Measurements from ENCODE around the gene TSACC. TPM values are rescaled to one million over a fixed set of nuclear protein-coding genes. Genes with fewer than 3 reads are reported as not detected.
A peak's percentile ranks its signal among the peaks of the same experiment; 100 is the strongest.
"Not testable (repeated sequence)": the region's sequence is repeated elsewhere in the genome, so short reads cannot be mapped to it uniquely, and the experiment has no call there.

TSACC gene
- total RNA-seq, 1 experiment from 2014 or later, result 0.51 TPM

- Histone ChIP-seq H3K79me2 (ENCODE audit: low read length) (peaks cover 12% of the 10 kb centered on the region), H3K27me3 (ENCODE audit: low read length) (no peaks in the 10 kb centered on the region), H3F3A (ENCODE audit: low read length, unreplicated experiment) (no peaks in the 10 kb centered on the region), H3K36me3 (ENCODE audit: low read depth, low read length) (peaks cover 86% of the 10 kb centered on the region), H3K9me3 (ENCODE audit: low read length) (no peaks in the 10 kb centered on the region), H3K4me1 (ENCODE audit: insufficient read depth, low read length) (peaks cover 5% of the 10 kb centered on the region; the same call in 1 of the 2 replicates), H3K27ac (ENCODE audit: low read length) (no peak overlapping the region), H3K4me2 (ENCODE audit: low read length) (no peak overlapping the region), H3K9me2 (replicated peaks; ENCODE audit: low read length) (no peaks in the 10 kb centered on the region), H4K20me1 (ENCODE audit: low read length) (peaks cover 15% of the 10 kb centered on the region; the same call in 1 of the 2 replicates), H3K4me3 (ENCODE audit: low read length) (no peak overlapping the region), H2AFZ (ENCODE audit: low read length) (no peak overlapping the region), H3K9ac (ENCODE audit: low read length) (no peak overlapping the region)
- intact Hi-C loops (cut with micrococcal nuclease), result loop anchor here (10.0 kb wide), 1 partner anchor 172 kb away; no protein-coding TSS in a partner anchor
- POLR2A ChIA-PET (ENCODE audit: unreplicated experiment), result interaction anchor here (0.5 kb wide), 1 partner anchor 21 kb away, joined by 3 read pairs; the partner anchor contains the start of gene GLMP
- BruUV-seq (replicated peaks), result no TSS peak
- no peak for ATAC-seq
- DNase-seq, result no peak
- TF ChIP-seq CTCF (conservative IDR thresholded peaks at IDR 0.05; ENCODE audit: low read depth, low read length), result no peak
- TF ChIP-seq EZH2 (IDR thresholded peaks at IDR 0.05; ENCODE audit: low read length, unreplicated experiment), result no peak
- TF ChIP-seq EZH2phosphoT487 (IDR thresholded peaks at IDR 0.05; ENCODE audit: borderline replicate concordance, low read length), result no peak
- CTCF ChIA-PET, result interaction anchor here (0.6 kb wide), 1 partner anchor 91 kb away, joined by 11 read pairs; no protein-coding TSS in a partner anchor
These were observed 21.4 kb upstream of the TSACC start for GRCh38 chr1:156316909-156317308.

GRCh38 chr1:156319664-156320063 is 18.7 kb upstream of the TSACC start:
- ATAC-seq (peak; percentile 27), DNase-seq (peak; percentile 65)
- H3F3A ChIP-seq (ENCODE audit: low read length, unreplicated experiment), result no peaks in the 10 kb centered on the region
- peaks cover 78% of the 10 kb centered on the region for H3K36me3 ChIP-seq (ENCODE audit: low read depth, low read length)
- no peak for TF ChIP-seq EZH2phosphoT487 (IDR thresholded peaks at IDR 0.05; ENCODE audit: borderline replicate concordance, low read length)
- no peak for TF ChIP-seq EZH2 (IDR thresholded peaks at IDR 0.05; ENCODE audit: low read length, unreplicated experiment)
- peak; percentile 83 for TF ChIP-seq CTCF (conservative IDR thresholded peaks at IDR 0.05; ENCODE audit: low read depth, low read length)
- CTCF ChIA-PET, result interaction anchor here (0.6 to 1.2 kb wide), 6 partner anchors 29 to 174 kb away, joined by 3 to 10 read pairs (median 6); no protein-coding TSS in a partner anchor
- no peak overlapping the region for H3K27ac ChIP-seq (ENCODE audit: low read length)
- no peak overlapping the region for H3K9ac ChIP-seq (ENCODE audit: low read length)
- H3K79me2 ChIP-seq (ENCODE audit: low read length), result peaks cover 19% of the 10 kb centered on the region
- POLR2A ChIA-PET (ENCODE audit: unreplicated experiment), result no interaction called here
- H3K4me3 ChIP-seq (ENCODE audit: low read length), result no peak overlapping the region
- H3K9me3 ChIP-seq (ENCODE audit: low read length), result no peaks in the 10 kb centered on the region
- H3K4me1 ChIP-seq (ENCODE audit: insufficient read depth, low read length), result peaks cover 11% of the 10 kb centered on the region
- no peak overlapping the region for H2AFZ ChIP-seq (ENCODE audit: low read length)
- H3K9me2 ChIP-seq (replicated peaks; ENCODE audit: low read length), result no peaks in the 10 kb centered on the region
- no TSS peak for BruUV-seq (replicated peaks)
- no peak overlapping the region for H3K4me2 ChIP-seq (ENCODE audit: low read length)
- H4K20me1 ChIP-seq (ENCODE audit: low read length), result peaks cover 15% of the 10 kb centered on the region; the same call in 1 of the 2 replicates
- H3K27me3 ChIP-seq (ENCODE audit: low read length), result no peaks in the 10 kb centered on the region
- intact Hi-C loops (cut with micrococcal nuclease), result loop anchor here (10.0 kb wide), 1 partner anchor 175 kb away; no protein-coding TSS in a partner anchor

- Histone ChIP-seq H3F3A (ENCODE audit: low read length, unreplicated experiment) (no peaks in the 10 kb centered on the region), H3K4me1 (ENCODE audit: insufficient read depth, low read length) (peaks cover 11% of the 10 kb centered on the region), H3K36me3 (ENCODE audit: low read depth, low read length) (peaks cover 79% of the 10 kb centered on the region), H4K20me1 (ENCODE audit: low read length) (peaks cover 21% of the 10 kb centered on the region; the same call in 1 of the 2 replicates), H3K4me2 (ENCODE audit: low read length) (no peak overlapping the region), H3K9me2 (replicated peaks; ENCODE audit: low read length) (no peaks in the 10 kb centered on the region), H3K79me2 (ENCODE audit: low read length) (peaks cover 19% of the 10 kb centered on the region), H3K27me3 (ENCODE audit: low read length) (no peaks in the 10 kb centered on the region), H3K4me3 (ENCODE audit: low read length) (no peak overlapping the region), H3K9ac (ENCODE audit: low read length) (no peak overlapping the region), H3K27ac (ENCODE audit: low read length) (no peak overlapping the region), H3K9me3 (ENCODE audit: low read length) (no peaks in the 10 kb centered on the region), H2AFZ (ENCODE audit: low read length) (no peak overlapping the region)
- ATAC-seq (peak; percentile 57), DNase-seq (peak; percentile 53)
- ChIA-PET POLR2A (ENCODE audit: unreplicated experiment) (no interaction called here), CTCF (no interaction called here)
- TF ChIP-seq EZH2phosphoT487 (IDR thresholded peaks at IDR 0.05; ENCODE audit: borderline replicate concordance, low read length), result no peak
- TF ChIP-seq EZH2 (IDR thresholded peaks at IDR 0.05; ENCODE audit: low read length, unreplicated experiment), result no peak
- TF ChIP-seq CTCF (conservative IDR thresholded peaks at IDR 0.05; ENCODE audit: low read depth, low read length), result no peak
- intact Hi-C loops (cut with micrococcal nuclease), result no loop called here
- BruUV-seq (replicated peaks), result no TSS peak
These were observed 17.8 kb upstream of the TSACC start for GRCh38 chr1:156320560-156320959.

GRCh38 chr1:156323179-156323578 is 15.1 kb upstream of the TSACC start:
- CTCF ChIA-PET; POLR2A ChIA-PET (ENCODE audit: unreplicated experiment): not testable (repeated sequence)

More at GRCh38 chr1:156323179-156323578, 15.1 kb upstream of the TSACC start:
- H2AFZ ChIP-seq (ENCODE audit: low read length); H3K27me3 ChIP-seq (ENCODE audit: low read length); H3K9me2 ChIP-seq (replicated peaks; ENCODE audit: low read length); BruUV-seq (replicated peaks); H3K4me2 ChIP-seq (ENCODE audit: low read length); H3K4me3 ChIP-seq (ENCODE audit: low read length); H3K9me3 ChIP-seq (ENCODE audit: low read length); H3F3A ChIP-seq (ENCODE audit: low read length, unreplicated experiment); H3K27ac ChIP-seq (ENCODE audit: low read length); H3K9ac ChIP-seq (ENCODE audit: low read length); intact Hi-C loops (cut with micrococcal nuclease): not testable (repeated sequence)
- ATAC-seq (peak; percentile 65), DNase-seq (peak; percentile 64)
- Histone ChIP-seq H4K20me1 (ENCODE audit: low read length) (peaks cover 24% of the 10 kb centered on the region; the same call in 1 of the 2 replicates), H3K4me1 (ENCODE audit: insufficient read depth, low read length) (peaks cover 11% of the 10 kb centered on the region), H3K36me3 (ENCODE audit: low read depth, low read length) (peaks cover 64% of the 10 kb centered on the region), H3K79me2 (ENCODE audit: low read length) (peaks cover 18% of the 10 kb centered on the region)
